Measurements from ENCODE around the gene BDNF.

The BDNF gene

DNA sequence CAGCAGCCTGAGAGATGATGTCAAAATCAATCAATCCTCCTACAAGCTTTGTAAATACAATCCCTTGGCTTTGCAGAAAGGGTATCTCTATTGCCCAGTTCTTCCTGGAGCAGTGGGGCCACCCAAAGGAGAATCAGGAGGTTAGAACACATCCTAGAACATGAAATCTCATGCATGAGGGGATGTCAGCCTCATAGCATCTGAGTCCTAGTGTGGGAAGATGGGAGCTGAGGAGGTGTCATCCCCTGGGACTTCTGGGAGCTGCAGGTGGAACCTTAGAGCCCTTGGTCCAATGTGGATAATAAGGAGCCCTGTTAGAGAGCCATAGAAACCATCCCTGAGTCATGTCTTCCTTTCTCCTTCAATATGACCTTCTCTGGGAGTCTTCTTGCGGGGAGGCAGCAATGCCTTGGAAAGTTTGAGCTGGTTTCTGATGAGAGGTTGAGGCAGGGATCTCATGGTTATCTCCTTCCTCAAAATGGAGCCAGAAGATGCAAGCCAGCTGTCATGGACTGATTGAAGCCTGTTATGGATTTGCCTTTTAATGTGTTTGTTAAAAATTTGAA is 74.8 kb downstream of the BDNF start:
- DNase-seq (ENCODE audit: low spot score) = no peak

- DNase-seq (ENCODE audit: low spot score) = no peak
Observed at GRCh38 chr11:27623945-27624523, 76.2 kb downstream of the BDNF start.

GRCh38 chr11:27622541-27623300 is 77.5 kb downstream of the BDNF start:
- no peak for DNase-seq (ENCODE audit: low spot score)

DNA sequence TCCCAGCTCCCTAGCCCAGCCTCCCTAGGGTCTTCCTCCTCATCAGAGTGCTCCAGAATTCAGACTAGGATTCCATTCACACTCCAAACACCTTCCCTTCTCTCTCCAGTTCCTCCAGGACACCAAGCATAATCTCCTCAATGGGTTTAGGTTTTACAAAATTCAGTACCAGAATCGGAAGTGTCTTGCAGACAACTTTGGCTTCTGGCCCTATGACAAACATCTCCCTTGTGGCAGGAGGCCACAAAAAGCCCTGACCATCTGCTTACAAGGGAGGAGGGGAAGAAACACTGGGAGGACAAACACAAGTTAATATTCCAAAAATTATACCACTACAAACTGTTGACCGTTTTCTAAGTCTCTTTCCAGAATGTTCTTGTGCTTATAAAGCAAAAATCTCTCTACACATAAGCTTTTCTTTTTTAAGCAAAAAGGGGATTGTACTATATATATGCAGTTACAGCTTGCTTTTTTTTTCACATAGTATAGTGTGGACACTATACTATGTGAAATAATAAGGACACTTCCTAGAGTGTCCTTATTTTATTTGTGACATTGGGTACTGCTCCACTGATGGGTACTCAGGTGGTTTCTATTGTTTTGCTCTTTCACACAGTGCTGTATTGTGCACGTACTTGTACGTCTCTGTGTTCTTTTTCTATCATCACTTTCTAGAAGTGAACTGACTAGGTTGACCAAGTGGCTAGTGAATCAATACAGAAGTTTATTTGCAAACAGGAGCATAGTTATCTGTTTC is 78.7 kb downstream of the BDNF start:
- DNase-seq (ENCODE audit: low spot score) = no peak

GRCh38 chr11:27619763-27620335 is 80.4 kb downstream of the BDNF start:
- DNase-seq (ENCODE audit: low spot score) = no peak

DNA sequence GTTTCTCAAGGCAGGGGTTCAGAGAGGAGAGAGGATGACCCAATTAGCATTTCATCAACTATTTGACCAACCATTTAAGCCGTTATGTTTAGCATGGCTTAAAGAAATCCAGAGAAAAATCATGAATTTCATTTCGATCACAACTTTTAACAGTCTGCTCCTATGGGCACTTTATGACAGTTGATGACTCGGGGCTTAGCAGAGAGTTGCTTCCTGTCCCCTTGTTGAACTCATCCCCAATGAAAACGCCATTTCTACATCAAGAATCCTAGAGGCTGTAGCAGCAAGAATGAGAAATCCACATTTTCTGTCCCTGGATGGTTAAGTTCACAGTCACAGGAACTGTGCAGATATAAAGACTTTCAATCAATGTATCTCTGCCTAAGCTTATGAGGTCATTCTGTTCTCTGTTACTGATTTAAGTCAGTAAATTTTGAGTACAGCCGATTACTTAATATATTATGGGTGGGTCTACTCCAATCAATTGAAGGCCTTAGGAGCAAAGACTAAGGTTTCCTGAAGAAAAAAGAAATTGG is 81.1 kb downstream of the BDNF start:
- DNase-seq (ENCODE audit: low spot score) = no peak

- DNase-seq (ENCODE audit: low spot score) = no peak
Observed at GRCh38 chr11:27618281-27618915, 81.9 kb downstream of the BDNF start.

DNA sequence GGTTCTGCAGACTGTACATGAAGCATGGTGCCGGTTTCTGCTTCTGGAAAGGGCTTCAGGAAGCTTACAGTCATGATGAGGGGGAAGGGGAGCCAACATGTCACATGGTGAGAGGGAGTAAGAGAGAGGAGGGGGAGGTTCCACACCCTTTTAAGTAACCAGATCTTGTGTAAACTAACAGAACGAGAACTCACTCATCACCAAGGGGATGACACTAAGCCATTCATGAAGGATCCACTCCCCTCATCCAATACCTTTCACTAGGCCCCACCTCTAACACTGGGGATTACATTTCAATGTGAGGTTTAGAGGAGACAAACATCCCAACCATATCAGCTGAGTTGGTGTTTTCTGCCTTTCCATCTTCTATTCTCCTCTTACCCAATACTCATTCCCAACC is 83.5 kb downstream of the BDNF start:
- DNase-seq (ENCODE audit: low spot score) = no peak

- DNase-seq (ENCODE audit: low spot score) = no peak
Observed at GRCh38 chr11:27615833-27616232, 84.4 kb downstream of the BDNF start.

GRCh38 chr11:27614092-27614491 is 86.2 kb downstream of the BDNF start:
- DNase-seq (ENCODE audit: low spot score) = no peak

- DNase-seq (ENCODE audit: low spot score) = no peak
Observed at GRCh38 chr11:27612932-27613880, 87.0 kb downstream of the BDNF start.

GRCh38 chr11:27611947-27612455 is 88.3 kb downstream of the BDNF start:
- no peak for DNase-seq (ENCODE audit: low spot score)

- DNase-seq (ENCODE audit: low spot score) = no peak
Observed at GRCh38 chr11:27611390-27611789, 88.9 kb downstream of the BDNF start.

- no peak for DNase-seq (ENCODE audit: low spot score)
Observed at GRCh38 chr11:27610946-27611345, 89.3 kb downstream of the BDNF start.

DNA sequence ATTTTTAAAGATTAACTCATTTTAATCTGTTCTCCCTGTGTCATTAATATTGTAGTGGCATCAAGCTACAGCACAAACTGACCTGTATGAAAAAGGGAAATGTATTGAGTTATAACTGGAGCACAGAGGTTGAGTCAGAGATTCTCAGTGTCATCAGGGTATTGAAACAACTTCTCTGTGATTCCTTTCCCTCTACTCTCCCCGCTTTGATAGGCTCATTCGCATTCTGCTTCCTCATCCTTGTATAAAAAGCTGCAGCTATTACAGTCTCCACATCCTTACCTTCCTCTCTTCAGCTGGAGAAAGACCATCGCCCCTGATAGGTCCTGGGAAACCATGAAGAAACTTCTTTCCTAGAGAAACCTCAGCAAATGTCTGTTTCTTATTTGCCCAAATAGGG is 90.0 kb downstream of the BDNF start:
- DNase-seq (ENCODE audit: low spot score) = no peak

GRCh38 chr11:27608951-27609350 is 91.3 kb downstream of the BDNF start:
- DNase-seq (ENCODE audit: low spot score) = no peak

GRCh38 chr11:27605422-27605821 is 94.8 kb downstream of the BDNF start:
- no peak for DNase-seq (ENCODE audit: low spot score)
